ENCODE results near the gene MAPK8IP1. TPM values are rescaled to one million over a fixed set of nuclear protein-coding genes. Genes with fewer than 3 reads are reported as not detected.

Gene MAPK8IP1
- polyA plus RNA-seq, 2 of the 4 experiments (the other 2 are of a cell fraction): 2.6 to 5.8 TPM

GRCh38 chr11:45933131-45933831 is 47.8 kb downstream of the MAPK8IP1 start (continued):
- TF ChIP-seq HMGXB4 (CRISPR knock-in tag; IDR thresholded peaks at IDR 0.05; ENCODE audit: borderline replicate concordance) (no peak), KDM5A (IDR thresholded peaks at IDR 0.05) (no peak), E2F6 (IDR thresholded peaks at IDR 0.05; ENCODE audit: borderline replicate concordance, low read depth) (no peak)

GRCh38 chr11:45933846-45934579 is 48.6 kb downstream of the MAPK8IP1 start:
- TF ChIP-seq PBX3 (IDR thresholded peaks at IDR 0.05) (no peak), BCL3 (IDR thresholded peaks at IDR 0.05) (no peak), HOXB5 (CRISPR knock-in tag; IDR thresholded peaks at IDR 0.05) (no peak), FOSB (CRISPR knock-in tag; IDR thresholded peaks at IDR 0.05) (no peak), ZSCAN20 (CRISPR knock-in tag; IDR thresholded peaks at IDR 0.05) (no peak), GATA3 (IDR thresholded peaks at IDR 0.05; ENCODE audit: borderline replicate concordance) (no peak), RFX5 (IDR thresholded peaks at IDR 0.05) (no peak), ZFP36 (IDR thresholded peaks at IDR 0.05; ENCODE audit: borderline replicate concordance, partially characterized antibody) (no peak)
- no peak for ATAC-seq
- Histone ChIP-seq H3K27ac (no peak overlapping the region), H3K9me3 (no peaks in the 10 kb centered on the region), H3K4me3 (no peak overlapping the region), H3K4me1 (peaks cover 11% of the 10 kb centered on the region), H3K4me2 (no peak overlapping the region)
- 92% methylated on average over 19 of the region's 21 CpGs for WGBS (ENCODE audit: missing lambda C conversion rate)
- POLR2A ChIA-PET: no interaction called here
- DNase-seq (ENCODE audit: low read depth in 1 of 2, low spot score in 1 of 2): no peak
- CTCF ChIA-PET: interaction anchor here (0.9 kb wide), 2 partner anchors 16 to 305 kb away, joined by 3 read pairs; no protein-coding TSS in a partner anchor
- FAIRE-seq: no peak

GRCh38 chr11:45934580-45935318 is 49.3 kb downstream of the MAPK8IP1 start:
- FAIRE-seq (no peak), ATAC-seq (no peak), DNase-seq (ENCODE audit: low read depth in 1 of 2, low spot score in 1 of 2) (no peak)
- peaks cover 7% of the 10 kb centered on the region for H3K4me1 ChIP-seq
- 92% methylated on average over 12 of the region's 12 CpGs for WGBS (ENCODE audit: missing lambda C conversion rate)
- no peaks in the 10 kb centered on the region for H3K9me3 ChIP-seq
- no peak for TF ChIP-seq NFE2L2 (conservative IDR thresholded peaks at IDR 0.05; ENCODE audit: low read length)
- TF ChIP-seq CHD2 (IDR thresholded peaks at IDR 0.05; ENCODE audit: low read length, partially characterized antibody): no peak
- no peak for TF ChIP-seq HOXB13 (CRISPR knock-in tag; IDR thresholded peaks at IDR 0.05; ENCODE audit: low read depth)
- TF ChIP-seq CHD4 (IDR thresholded peaks at IDR 0.05; ENCODE audit: borderline replicate concordance): no peak
- TF ChIP-seq HDAC2 (IDR thresholded peaks at IDR 0.05): no peak
- no peak for TF ChIP-seq ZFP36 (IDR thresholded peaks at IDR 0.05; ENCODE audit: borderline replicate concordance, partially characterized antibody)
- TF ChIP-seq SMC3 (IDR thresholded peaks at IDR 0.05): no peak
- TF ChIP-seq TFCP2L1 (CRISPR knock-in tag; IDR thresholded peaks at IDR 0.05): no peak
- TF ChIP-seq RFX5 (IDR thresholded peaks at IDR 0.05): no peak
- no peak for TF ChIP-seq E2F6 (IDR thresholded peaks at IDR 0.05; ENCODE audit: borderline replicate concordance, low read depth)
- TF ChIP-seq EHF (CRISPR knock-in tag; IDR thresholded peaks at IDR 0.05): no peak
- no peak overlapping the region for H3K27ac ChIP-seq
- ChIA-PET CTCF (interaction anchor here (0.7 to 0.9 kb wide), 4 partner anchors 16 to 1985 kb away, joined by 3 read pairs; no protein-coding TSS in a partner anchor), POLR2A (interaction anchor here (0.7 kb wide), 1 partner anchor 15 kb away, joined by 5 read pairs; no protein-coding TSS in a partner anchor)
- no peak overlapping the region for H3K4me2 ChIP-seq
- no peak overlapping the region for H3K4me3 ChIP-seq

Measured in A549 (cell line).